CD8-positive, alpha-beta memory T cell (primary cell): ENCODE measurements around the gene OSBPL9. TPM values are rescaled to one million over a fixed set of nuclear protein-coding genes. Genes with fewer than 3 reads are reported as not detected.
A peak's percentile ranks its signal among the peaks of the same experiment; 100 is the strongest.

Experiments
- CTCF ChIA-PET: fragments of 350-600 bp; sonication (Branson Sonifier 250); formaldehyde crosslinking; loops from one replicate; lab custom pipeline; 2021; ENCODE audit warnings: antibody characterized with exemption; lab: Charles Lee
- POLR2A ChIA-PET: fragments of 350-600 bp; sonication (Branson Sonifier 250); formaldehyde crosslinking; loops from one replicate; lab custom pipeline; 2021; ENCODE audit warnings: antibody characterized with exemption; lab: Charles Lee
- DNase-seq, 5 donors: peaks; one replicate each; pipeline versions ENCODE4 v3.0.0 to v3.0.0-alpha.2; 2020 to 2022; ENCODE audit warnings: mixed read lengths in 1 of 5
- H3K27ac ChIP-seq: one replicate; pipeline ENCODE4 v1.7.0; 2013; ENCODE audit warnings: low read depth, mild to moderate bottlenecking, low read length, moderate library complexity
- H3K27me3 ChIP-seq: 2 replicates; pipeline ENCODE4 v1.7.0; 2013; ENCODE audit warnings: low read length, mild to moderate bottlenecking; ENCODE audit not compliant: insufficient read depth, poor library complexity, severe bottlenecking
- H3K36me3 ChIP-seq: 2 replicates; pipeline ENCODE4 v1.7.0; 2013; ENCODE audit warnings: mild to moderate bottlenecking, low read length, moderate library complexity; ENCODE audit not compliant: insufficient read depth
- H3K4me1 ChIP-seq: 2 replicates; pipeline ENCODE4 v1.7.0; 2013; ENCODE audit warnings: mild to moderate bottlenecking, low read length, moderate library complexity; ENCODE audit not compliant: insufficient read depth
- H3K4me3 ChIP-seq: 2 replicates; pipeline ENCODE4 v1.7.0; 2013; ENCODE audit warnings: mild to moderate bottlenecking, low read length
- H3K9me3 ChIP-seq: 2 replicates; pipeline ENCODE4 v1.7.0; 2013; ENCODE audit warnings: mild to moderate bottlenecking, low read length
- H3K27ac Mint-ChIP-seq, 8 donors: one replicate each; pipeline ENCODE4 v1.8.0; 2020 to 2021; ENCODE audit warnings: mixed read lengths in 8 of 8, mild to moderate bottlenecking in 6 of 8, inconsistent platforms in 3 of 8, moderate library complexity in 3 of 8
- H3K27me3 Mint-ChIP-seq, 2 donors: one replicate each; pipeline ENCODE4 v1.8.0; 2020 to 2021; ENCODE audit warnings: mixed read lengths in 2 of 2, mild to moderate bottlenecking in 1 of 2, moderate library complexity in 1 of 2
- H3K36me3 Mint-ChIP-seq, 3 donors: one replicate each; pipeline ENCODE4 v1.8.0; 2020 to 2021; ENCODE audit warnings: mixed read lengths in 3 of 3, inconsistent platforms in 1 of 3, mild to moderate bottlenecking in 1 of 3
- H3K4me1 Mint-ChIP-seq, 3 donors: one replicate each; pipeline ENCODE4 v1.8.0; 2020 to 2021; ENCODE audit warnings: mixed read lengths in 3 of 3, inconsistent platforms in 1 of 3, mild to moderate bottlenecking in 1 of 3
- H3K4me3 Mint-ChIP-seq, 7 donors: one replicate each; pipeline ENCODE4 v1.8.0; 2020 to 2021; ENCODE audit warnings: mixed read lengths in 7 of 7, mild to moderate bottlenecking in 6 of 7, moderate library complexity in 4 of 7, inconsistent platforms in 2 of 7
- H3K9me3 Mint-ChIP-seq, 5 donors: one replicate each; pipeline ENCODE4 v1.8.0; 2020 to 2022; ENCODE audit warnings: mixed read lengths in 5 of 5, mild to moderate bottlenecking in 3 of 5, moderate library complexity in 2 of 5, inconsistent platforms in 1 of 5
- polyA plus RNA-seq: library from polyadenylated mRNA; unstranded; fragments of 300-500 nt; fragmentation: Illumina TruSeq; gene quantifications from one replicate; pipeline ENCODE4 v1.2.3, GENCODE V29; 2021
- total RNA-seq, 2 experiments: library from RNA; stranded (reverse); gene quantifications; one replicate each; pipeline ENCODE4 v1.2.3, GENCODE V29; 2021

The OSBPL9 gene
- total and polyA plus RNA-seq, 3 experiments from 2014 or later, result 43.4 to 48.0 (median 47.6) TPM

DNA sequence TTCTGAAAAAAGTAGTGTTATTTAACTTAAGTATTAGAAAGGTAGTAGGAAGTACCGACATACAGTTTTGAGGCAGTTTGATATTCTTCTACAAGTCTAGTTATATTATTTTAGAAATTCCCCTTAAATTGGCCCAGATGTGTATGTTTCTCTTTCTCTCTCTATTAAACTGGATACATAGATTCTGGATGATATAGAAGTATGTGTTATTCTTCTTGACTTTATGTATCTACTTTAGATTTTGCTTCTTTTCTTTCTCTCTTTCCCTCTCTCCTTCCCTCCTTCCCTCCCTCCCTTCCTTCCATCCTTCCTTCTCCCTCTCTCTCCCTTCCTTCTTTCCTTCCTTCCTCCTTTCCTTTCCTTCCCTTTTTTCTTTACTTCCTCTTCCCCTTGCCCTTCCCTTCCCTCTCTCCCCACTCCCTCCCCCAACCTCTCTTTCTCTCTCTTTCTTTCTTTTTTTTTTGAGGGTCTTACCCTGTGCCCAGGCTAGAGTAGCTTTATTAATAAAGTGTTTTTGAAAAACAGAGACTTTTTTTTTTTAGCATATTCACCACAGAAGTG, 124.3 kb downstream of the OSBPL9 start:
- peaks cover 6% of the 10 kb centered on the region for H3K4me1 ChIP-seq
- no peaks in the 10 kb centered on the region for H3K36me3 ChIP-seq
- no peak for DNase-seq
- no peak overlapping the region for H3K4me3 ChIP-seq
- ChIA-PET POLR2A (interaction anchor here (0.7 kb wide), 1 partner anchor 10 kb away, joined by 3 read pairs; no protein-coding TSS in a partner anchor), CTCF (no interaction called here)
- no peaks in the 10 kb centered on the region for H3K9me3 ChIP-seq
- H3K27me3 ChIP-seq, result no peaks in the 10 kb centered on the region
- H3K27ac ChIP-seq, result no peak overlapping the region
- Mint-ChIP-seq H3K27ac (no peak overlapping the region), H3K4me3 (no peak overlapping the region), H3K27me3 (no peaks in the 10 kb centered on the region), H3K4me1 (peaks cover 32 to 56% (median 48%) of the 10 kb centered on the region in 3 donors), H3K36me3 (peaks cover 0 to 9% (median 7%) of the 10 kb centered on the region in 3 donors), H3K9me3 (no peaks in the 10 kb centered on the region)

- no peaks in the 10 kb centered on the region for H3K27me3 Mint-ChIP-seq
- CTCF ChIA-PET, result no interaction called here
- POLR2A ChIA-PET, result interaction anchor here (0.7 kb wide), 1 partner anchor 14 kb away, joined by 3 read pairs; no protein-coding TSS in a partner anchor
Measured at GRCh38 chr1:51744506-51745303, 127.8 kb downstream of the OSBPL9 start.

GRCh38 chr1:51745304-51745570, 128.3 kb downstream of the OSBPL9 start:
- no peaks in the 10 kb centered on the region for H3K27me3 ChIP-seq
- ChIA-PET POLR2A (no interaction called here), CTCF (no interaction called here)

More at GRCh38 chr1:51744506-51745303, 127.8 kb downstream of the OSBPL9 start:
- Histone ChIP-seq H3K27me3 (no peaks in the 10 kb centered on the region), H3K9me3 (no peaks in the 10 kb centered on the region), H3K27ac (no peak overlapping the region), H3K36me3 (no peaks in the 10 kb centered on the region), H3K4me3 (no peak overlapping the region), H3K4me1 (no peaks in the 10 kb centered on the region)
- Mint-ChIP-seq H3K4me1 (peaks cover 19 to 33% (median 33%) of the 10 kb centered on the region in 3 donors), H3K27ac (peak overlapping the region in 4 of 8 donors; percentile 7 to 44 (median 18)), H3K9me3 (no peaks in the 10 kb centered on the region), H3K4me3 (no peak overlapping the region), H3K36me3 (peaks cover 0 to 19% (median 12%) of the 10 kb centered on the region in 3 donors)
- DNase-seq, result no peak

DNA sequence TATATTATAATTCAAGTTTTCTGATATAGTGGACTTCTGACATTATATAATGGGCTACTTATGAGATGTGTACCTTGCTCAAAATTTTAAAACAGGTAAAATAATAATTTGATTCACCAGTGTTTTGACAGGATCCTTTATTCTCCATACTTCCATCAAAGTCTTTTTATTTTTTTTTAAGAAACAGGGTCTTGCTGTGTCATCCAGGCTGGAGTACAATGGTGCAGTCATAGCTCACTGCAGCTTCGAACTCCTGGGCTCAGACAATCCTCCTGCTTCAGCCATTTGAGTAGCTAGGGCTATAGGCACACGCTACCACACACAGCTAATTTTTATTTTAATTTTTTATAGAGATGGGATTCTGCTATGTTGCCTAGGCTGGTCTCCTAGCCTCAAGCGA, 132.3 kb downstream of the OSBPL9 start:
- CTCF ChIA-PET, result interaction anchor here (1.7 kb wide), 1 partner anchor 20 kb away, joined by 4 read pairs; no protein-coding TSS in a partner anchor
- peaks cover 0 to 6% (median 0%) of the 10 kb centered on the region in 5 donors for H3K9me3 Mint-ChIP-seq

More at GRCh38 chr1:51745304-51745570, 128.3 kb downstream of the OSBPL9 start:
- Mint-ChIP-seq H3K9me3 (no peaks in the 10 kb centered on the region), H3K27ac (peak overlapping the region in 2 of 8 donors; percentile 7 to 11), H3K4me3 (no peak overlapping the region), H3K4me1 (peaks cover 15 to 29% (median 28%) of the 10 kb centered on the region in 3 donors), H3K27me3 (no peaks in the 10 kb centered on the region), H3K36me3 (peaks cover 0 to 23% (median 12%) of the 10 kb centered on the region in 3 donors)
- no peak overlapping the region for H3K4me3 ChIP-seq
- no peaks in the 10 kb centered on the region for H3K4me1 ChIP-seq
- no peak for DNase-seq
- H3K9me3 ChIP-seq, result no peaks in the 10 kb centered on the region
- H3K27ac ChIP-seq, result no peak overlapping the region
- H3K36me3 ChIP-seq, result no peaks in the 10 kb centered on the region

DNA sequence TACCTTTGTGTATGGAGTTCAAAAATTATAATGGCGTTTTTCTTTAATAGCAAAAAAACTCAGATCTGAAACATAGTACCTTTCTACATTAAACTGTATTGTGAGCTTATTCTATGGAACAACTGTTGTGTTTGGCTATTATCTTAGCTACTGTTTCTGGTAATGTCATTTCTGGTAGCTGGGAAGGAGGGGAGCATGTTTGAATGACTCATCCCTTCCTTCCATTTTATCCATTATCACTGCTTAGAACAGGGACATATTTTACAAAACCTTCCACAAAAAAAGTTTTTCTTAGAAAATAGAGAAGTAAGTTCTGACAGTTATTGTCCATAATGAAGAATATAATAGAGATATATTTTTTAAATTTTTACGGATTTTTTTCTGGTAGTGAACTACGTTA, 133.3 kb downstream of the OSBPL9 start:
- no peak overlapping the region for H3K4me3 Mint-ChIP-seq
- Histone ChIP-seq H3K9me3 (no peaks in the 10 kb centered on the region), H3K4me1 (peaks cover 5% of the 10 kb centered on the region), H3K36me3 (peaks cover 9% of the 10 kb centered on the region), H3K27ac (no peak overlapping the region), H3K27me3 (no peaks in the 10 kb centered on the region), H3K4me3 (no peak overlapping the region)
- peaks cover 4 to 12% (median 9%) of the 10 kb centered on the region in 3 donors for H3K4me1 Mint-ChIP-seq
- ChIA-PET CTCF (interaction anchor here (1.7 kb wide), 1 partner anchor 19 kb away, joined by 4 read pairs; no protein-coding TSS in a partner anchor), POLR2A (no interaction called here)
- H3K27me3 Mint-ChIP-seq, result no peaks in the 10 kb centered on the region
- no peak for DNase-seq
- peaks cover 11 to 53% (median 19%) of the 10 kb centered on the region in 3 donors for H3K36me3 Mint-ChIP-seq
- no peak overlapping the region for H3K27ac Mint-ChIP-seq
- peaks cover 0 to 6% (median 0%) of the 10 kb centered on the region in 5 donors for H3K9me3 Mint-ChIP-seq

More for the DNA sequence above, 132.3 kb downstream of the OSBPL9 start:
- POLR2A ChIA-PET, result no interaction called here
- H3K9me3 ChIP-seq, result no peaks in the 10 kb centered on the region
- H3K27ac Mint-ChIP-seq, result no peak overlapping the region
- H3K4me3 Mint-ChIP-seq, result no peak overlapping the region
- H3K27ac ChIP-seq, result no peak overlapping the region
- peaks cover 9% of the 10 kb centered on the region for H3K36me3 ChIP-seq
- H3K4me3 ChIP-seq, result no peak overlapping the region
- H3K4me1 Mint-ChIP-seq, result peaks cover 11 to 23% (median 20%) of the 10 kb centered on the region in 3 donors
- H3K36me3 Mint-ChIP-seq, result peaks cover 11 to 46% (median 17%) of the 10 kb centered on the region in 3 donors
- no peaks in the 10 kb centered on the region for H3K27me3 ChIP-seq
- H3K27me3 Mint-ChIP-seq, result no peaks in the 10 kb centered on the region
- DNase-seq, result no peak
- H3K4me1 ChIP-seq, result peaks cover 5% of the 10 kb centered on the region

- Histone ChIP-seq H3K36me3 (peaks cover 9% of the 10 kb centered on the region), H3K27me3 (no peaks in the 10 kb centered on the region), H3K27ac (no peak overlapping the region), H3K9me3 (no peaks in the 10 kb centered on the region), H3K4me3 (no peak overlapping the region), H3K4me1 (peaks cover 5% of the 10 kb centered on the region)
- POLR2A ChIA-PET, result no interaction called here
- peaks cover 11 to 58% (median 24%) of the 10 kb centered on the region in 3 donors for H3K36me3 Mint-ChIP-seq
- H3K27me3 Mint-ChIP-seq, result no peaks in the 10 kb centered on the region
- no peak overlapping the region for H3K27ac Mint-ChIP-seq
- H3K9me3 Mint-ChIP-seq, result peaks cover 0 to 6% (median 0%) of the 10 kb centered on the region in 5 donors
- CTCF ChIA-PET, result no interaction called here
- H3K4me3 Mint-ChIP-seq, result no peak overlapping the region
- DNase-seq, result no peak
- H3K4me1 Mint-ChIP-seq, result peaks cover 4 to 12% (median 9%) of the 10 kb centered on the region in 3 donors
Measured at GRCh38 chr1:51750729-51751128, 133.8 kb downstream of the OSBPL9 start.

DNA sequence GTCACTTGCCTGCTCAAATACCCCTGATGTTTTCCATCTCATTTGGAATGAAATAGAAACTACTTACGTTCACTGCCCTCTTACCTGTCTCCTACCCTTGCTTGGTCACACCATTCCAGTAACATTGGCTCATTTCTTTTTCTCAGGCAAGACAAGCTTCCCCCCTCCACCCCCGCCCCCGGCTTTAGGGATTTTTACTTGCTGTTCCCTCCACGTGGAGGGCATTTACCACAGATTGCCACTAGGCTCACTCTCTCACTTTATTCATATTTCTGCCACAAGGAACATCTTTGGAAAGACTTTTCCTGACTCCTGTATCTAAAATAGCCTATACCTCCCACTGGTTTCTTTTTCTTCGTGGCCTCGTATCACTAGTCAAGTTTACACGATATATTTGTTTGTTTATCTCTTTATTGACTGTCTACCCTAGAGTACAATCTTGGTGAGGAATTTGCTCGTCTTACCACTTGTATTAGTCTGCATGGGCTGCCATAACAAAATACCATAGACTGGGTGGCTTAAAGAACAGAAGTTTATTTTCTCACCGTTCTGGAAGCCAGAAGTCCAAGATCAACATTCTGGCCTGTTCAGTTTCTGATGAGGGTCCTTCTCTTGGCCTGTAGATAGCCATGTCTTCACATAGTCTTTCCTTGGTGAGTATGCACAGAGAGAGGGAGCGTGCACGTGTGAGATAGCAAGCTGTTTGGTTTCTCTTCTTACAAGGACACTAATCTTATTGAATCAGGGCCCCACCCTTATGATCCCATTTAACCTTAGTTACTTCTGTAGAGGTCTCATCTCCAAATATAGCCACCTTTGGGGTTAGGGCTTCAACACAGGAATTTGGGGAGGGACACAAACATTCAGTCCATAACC, 135.4 kb downstream of the OSBPL9 start:
- Histone ChIP-seq H3K27ac (no peak overlapping the region), H3K27me3 (no peaks in the 10 kb centered on the region), H3K4me1 (peaks cover 5% of the 10 kb centered on the region), H3K9me3 (no peaks in the 10 kb centered on the region), H3K36me3 (peaks cover 9% of the 10 kb centered on the region), H3K4me3 (no peak overlapping the region)
- no peak for DNase-seq
- Mint-ChIP-seq H3K27me3 (no peaks in the 10 kb centered on the region), H3K4me1 (peaks cover 4 to 12% (median 9%) of the 10 kb centered on the region in 3 donors), H3K9me3 (peaks cover 0 to 6% (median 0%) of the 10 kb centered on the region in 5 donors), H3K27ac (no peak overlapping the region), H3K36me3 (peaks cover 11 to 62% (median 30%) of the 10 kb centered on the region in 3 donors), H3K4me3 (no peak overlapping the region)
- POLR2A ChIA-PET, result interaction anchor here (0.6 kb wide), 1 partner anchor 11 kb away, joined by 3 read pairs; no protein-coding TSS in a partner anchor
- CTCF ChIA-PET, result no interaction called here
